Neural cell (in vitro differentiated cells): Measurements from ENCODE around the gene DNAH8. TPM values are rescaled to one million over a fixed set of nuclear protein-coding genes. Genes with fewer than 3 reads are reported as not detected.
A peak's percentile ranks its signal among the peaks of the same experiment; 100 is the strongest.

Experiments used
- H2AFZ ChIP-seq: fragments of 200-600, 300-800 bp; sonication (generic), shearing (Covaris generic); 2 replicates; pipeline ENCODE4 v1.6.0; 2014; ENCODE audit warnings: low read depth, mild to moderate bottlenecking, antibody characterized with exemption, low read length, moderate library complexity
- H3F3A ChIP-seq: fragments of 200-600 bp; shearing (Covaris generic); 2 replicates; pipeline ENCODE4 v1.6.1; 2016; ENCODE audit warnings: mild to moderate bottlenecking, moderate library complexity, mixed read lengths, antibody characterized with exemption, low read length; ENCODE audit not compliant: insufficient read depth, poor library complexity, severe bottlenecking
- H3K27ac ChIP-seq: fragments of 200-600, 300-800 bp; sonication (generic), shearing (Covaris generic); 2 replicates; pipeline ENCODE4 v1.5.1; 2014; ENCODE audit warnings: mild to moderate bottlenecking, low read length, moderate library complexity
- H3K27me3 ChIP-seq: fragments of 300-800, 200-600 bp; sonication (generic), shearing (Covaris generic); 2 replicates; pipeline ENCODE4 v1.6.0; 2014; ENCODE audit warnings: mild to moderate bottlenecking, low read depth, low read length, moderate library complexity; ENCODE audit not compliant: insufficient read depth
- H3K36me3 ChIP-seq: fragments of 300-800, 200-600 bp; sonication (generic), shearing (Covaris generic); 2 replicates; pipeline ENCODE4 v1.5.1; 2014; ENCODE audit warnings: mild to moderate bottlenecking, antibody characterized with exemption, low read length, moderate library complexity; ENCODE audit not compliant: insufficient read depth
- H3K4me2 ChIP-seq: fragments of 300-800, 200-600 bp; sonication (generic), shearing (Covaris generic); 2 replicates; pipeline ENCODE4 v1.6.0; 2014; ENCODE audit warnings: mild to moderate bottlenecking, low read length
- H3K4me3 ChIP-seq: fragments of 300-800, 200-600 bp; sonication (generic), shearing (Covaris generic); 2 replicates; pipeline ENCODE4 v1.5.1; 2014; ENCODE audit warnings: mild to moderate bottlenecking, low read length, moderate library complexity
- H3K79me2 ChIP-seq: fragments of 200-600 bp; shearing (Covaris generic); replicated peaks from 2 replicates; pipeline ENCODE4 v1.6.0; 2014; ENCODE audit warnings: mild to moderate bottlenecking, low read length, moderate library complexity; ENCODE audit not compliant: insufficient read depth
- H3K9ac ChIP-seq: fragments of 300-800, 200-600 bp; sonication (generic), shearing (Covaris generic); 2 replicates; pipeline ENCODE4 v1.6.1; 2016; ENCODE audit warnings: mild to moderate bottlenecking, low read length, mixed read lengths
- H3K9me2 ChIP-seq: fragments of 200-600 bp; shearing (Covaris generic); 2 replicates; pipeline ENCODE4 v1.6.1; 2016; ENCODE audit warnings: mild to moderate bottlenecking, low read length, mixed read lengths; ENCODE audit not compliant: insufficient read depth
- H3K9me3 ChIP-seq: fragments of 200-600, 300-800 bp; sonication (generic), shearing (Covaris generic); 2 replicates; pipeline ENCODE4 v1.6.1; 2016; ENCODE audit warnings: mild to moderate bottlenecking, mixed run types, low read length, moderate library complexity, mixed read lengths
- H4K20me1 ChIP-seq: fragments of 200-600 bp; shearing (Covaris generic); 2 replicates; pipeline ENCODE4 v1.6.1; 2016; ENCODE audit warnings: mild to moderate bottlenecking, mixed run types; ENCODE audit not compliant: insufficient read depth
- CTCF ChIP-seq: fragments of 450-650 bp; IDR thresholded peaks from 2 replicates; pipeline ENCODE4 v1.5.1; 2014; ENCODE audit warnings: antibody characterized with exemption, mild to moderate bottlenecking, moderate library complexity; ENCODE audit not compliant: poor library complexity, severe bottlenecking
- EP300 ChIP-seq: fragments of 450-650 bp; conservative IDR thresholded peaks from 2 replicates; pipeline ENCODE4 v1.6.1; 2014; ENCODE audit warnings: antibody characterized with exemption, mild to moderate bottlenecking, moderate library complexity; ENCODE audit not compliant: poor library complexity, severe bottlenecking
- EZH2 ChIP-seq: fragments of 200-600, 300-800 bp; shearing (Covaris generic), sonication (generic); IDR thresholded peaks from 2 replicates; pipeline ENCODE4 v1.6.1; 2014; ENCODE audit warnings: antibody characterized with exemption, low read length, borderline replicate concordance, mild to moderate bottlenecking; ENCODE audit not compliant: insufficient read depth, poor library complexity, severe bottlenecking
- MXI1 ChIP-seq: fragments of 450-650 bp; conservative IDR thresholded peaks from 2 replicates; pipeline ENCODE4 v1.6.1; 2014; ENCODE audit warnings: antibody characterized with exemption, mild to moderate bottlenecking; ENCODE audit not compliant: poor library complexity, severe bottlenecking
- POLR2AphosphoS5 ChIP-seq: IDR thresholded peaks from 2 replicates; pipeline ENCODE4 v1.6.1; 2012
- RAD21 ChIP-seq: fragments of 450-650 bp; conservative IDR thresholded peaks from 2 replicates; pipeline ENCODE4 v1.6.1; 2014; ENCODE audit warnings: antibody characterized with exemption, mild to moderate bottlenecking, moderate library complexity
- SMC3 ChIP-seq: fragments of 450-650 bp; conservative IDR thresholded peaks from 2 replicates; pipeline ENCODE4 v1.6.1; 2014; ENCODE audit warnings: antibody characterized with exemption, mild to moderate bottlenecking, moderate library complexity; ENCODE audit not compliant: poor library complexity
- TAF1 ChIP-seq: IDR thresholded peaks from 2 replicates; pipeline ENCODE4 v1.6.1; 2012; ENCODE audit warnings: low read depth
- polyA plus RNA-seq: library from polyadenylated mRNA; depleted of rRNA; stranded (reverse); fragments of >200 nt; gene quantifications from 2 replicates; pipeline ENCODE4 v1.2.3, GENCODE V29; 2014
- TF ChIP-seq, protein P1 (sequence below): IDR thresholded peaks from 2 replicates; pipeline ENCODE4 v1.6.1; 2012; ENCODE audit warnings: borderline replicate concordance

Gene DNAH8
- polyA plus RNA-seq, 1 donor from 2014 or later, result 0.07 TPM

GRCh38 chr6:38929560-38929959 is 214.4 kb downstream of the DNAH8 start:
- no peaks in the 10 kb centered on the region for H3K79me2 ChIP-seq
- no peaks in the 10 kb centered on the region for H3K9me3 ChIP-seq
- no peak overlapping the region for H2AFZ ChIP-seq
- H3K9ac ChIP-seq, result no peak overlapping the region
- no peaks in the 10 kb centered on the region for H3K27me3 ChIP-seq
- H3K27ac ChIP-seq, result no peak overlapping the region
- H3F3A ChIP-seq, result no peaks in the 10 kb centered on the region
- H3K36me3 ChIP-seq, result no peaks in the 10 kb centered on the region
- H3K9me2 ChIP-seq, result no peaks in the 10 kb centered on the region
- H4K20me1 ChIP-seq, result no peaks in the 10 kb centered on the region
- H3K4me2 ChIP-seq, result no peak overlapping the region
- H3K4me3 ChIP-seq, result no peak overlapping the region
- no peak for TF ChIP-seq EZH2
- no peak for TF ChIP-seq POLR2AphosphoS5
- TF ChIP-seq RAD21, result no peak
- no peak for TF ChIP-seq MXI1
- TF ChIP-seq TAF1, result no peak
- TF ChIP-seq, protein P1, sequence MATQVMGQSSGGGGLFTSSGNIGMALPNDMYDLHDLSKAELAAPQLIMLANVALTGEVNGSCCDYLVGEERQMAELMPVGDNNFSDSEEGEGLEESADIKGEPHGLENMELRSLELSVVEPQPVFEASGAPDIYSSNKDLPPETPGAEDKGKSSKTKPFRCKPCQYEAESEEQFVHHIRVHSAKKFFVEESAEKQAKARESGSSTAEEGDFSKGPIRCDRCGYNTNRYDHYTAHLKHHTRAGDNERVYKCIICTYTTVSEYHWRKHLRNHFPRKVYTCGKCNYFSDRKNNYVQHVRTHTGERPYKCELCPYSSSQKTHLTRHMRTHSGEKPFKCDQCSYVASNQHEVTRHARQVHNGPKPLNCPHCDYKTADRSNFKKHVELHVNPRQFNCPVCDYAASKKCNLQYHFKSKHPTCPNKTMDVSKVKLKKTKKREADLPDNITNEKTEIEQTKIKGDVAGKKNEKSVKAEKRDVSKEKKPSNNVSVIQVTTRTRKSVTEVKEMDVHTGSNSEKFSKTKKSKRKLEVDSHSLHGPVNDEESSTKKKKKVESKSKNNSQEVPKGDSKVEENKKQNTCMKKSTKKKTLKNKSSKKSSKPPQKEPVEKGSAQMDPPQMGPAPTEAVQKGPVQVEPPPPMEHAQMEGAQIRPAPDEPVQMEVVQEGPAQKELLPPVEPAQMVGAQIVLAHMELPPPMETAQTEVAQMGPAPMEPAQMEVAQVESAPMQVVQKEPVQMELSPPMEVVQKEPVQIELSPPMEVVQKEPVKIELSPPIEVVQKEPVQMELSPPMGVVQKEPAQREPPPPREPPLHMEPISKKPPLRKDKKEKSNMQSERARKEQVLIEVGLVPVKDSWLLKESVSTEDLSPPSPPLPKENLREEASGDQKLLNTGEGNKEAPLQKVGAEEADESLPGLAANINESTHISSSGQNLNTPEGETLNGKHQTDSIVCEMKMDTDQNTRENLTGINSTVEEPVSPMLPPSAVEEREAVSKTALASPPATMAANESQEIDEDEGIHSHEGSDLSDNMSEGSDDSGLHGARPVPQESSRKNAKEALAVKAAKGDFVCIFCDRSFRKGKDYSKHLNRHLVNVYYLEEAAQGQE, result no peak
- no peak for TF ChIP-seq EP300
- no peak for TF ChIP-seq CTCF
- no peak for TF ChIP-seq SMC3

GRCh38 chr6:38933426-38933825 is 218.3 kb downstream of the DNAH8 start:
- TF ChIP-seq EP300 (no peak), POLR2AphosphoS5 (no peak), CTCF (peak; percentile 44), RAD21 (peak; percentile 44), SMC3 (peak; percentile 23)
- no peak overlapping the region for H3K27ac ChIP-seq
- no peaks in the 10 kb centered on the region for H4K20me1 ChIP-seq
- H3K4me2 ChIP-seq, result no peak overlapping the region
- no peaks in the 10 kb centered on the region for H3K9me3 ChIP-seq
- H3K4me3 ChIP-seq, result no peak overlapping the region
- no peaks in the 10 kb centered on the region for H3K9me2 ChIP-seq
- H3K27me3 ChIP-seq, result no peaks in the 10 kb centered on the region
- H2AFZ ChIP-seq, result no peak overlapping the region
- H3K79me2 ChIP-seq, result no peaks in the 10 kb centered on the region
- no peaks in the 10 kb centered on the region for H3K36me3 ChIP-seq
- H3F3A ChIP-seq, result no peaks in the 10 kb centered on the region
- no peak overlapping the region for H3K9ac ChIP-seq
